DND-41 (cell line): ENCODE measurements around the gene IFT20.

ENCODE experiments used
- ATAC-seq: fragments of 200-7000 bp; cut with Tn5 transposase; 3 replicates; pipeline ENCODE4 v1.9.1; 2021; ENCODE audit warnings: low read depth; ENCODE audit not compliant: insufficient read depth
- DNase-seq: peaks from one replicate; pipeline ENCODE4 v3.0.0-alpha.2; 2020
- H2AFZ ChIP-seq: 2 replicates; pipeline ENCODE4 v1.6.0; 2012; ENCODE audit warnings: low read depth, low read length
- H3K27ac ChIP-seq: 2 replicates; pipeline ENCODE4 v1.5.1; 2012; ENCODE audit warnings: low read length, inconsistent platforms
- H3K27me3 ChIP-seq: fragments of 200-600 bp; sonication (generic); 2 replicates; pipeline ENCODE4 v1.6.0; 2012; ENCODE audit warnings: low read length, mild to moderate bottlenecking, inconsistent platforms; ENCODE audit not compliant: insufficient read depth, poor library complexity
- H3K36me3 ChIP-seq: 2 replicates; pipeline ENCODE4 v1.5.1; 2012; ENCODE audit warnings: low read length, inconsistent platforms; ENCODE audit not compliant: insufficient read depth
- H3K4me1 ChIP-seq: 2 replicates; pipeline ENCODE4 v1.5.1; 2012; ENCODE audit warnings: mild to moderate bottlenecking, low read length; ENCODE audit not compliant: insufficient read depth
- H3K4me2 ChIP-seq: 2 replicates; pipeline ENCODE4 v1.6.0; 2012; ENCODE audit warnings: mild to moderate bottlenecking, moderate library complexity, low read length, inconsistent platforms; ENCODE audit not compliant: insufficient read depth
- H3K4me3 ChIP-seq, 2 experiments: fragments of 200-600 bp in 1 of 2; shearing (Covaris generic) in 1 of 2; 2 replicates each; pipeline ENCODE4 v1.5.1; 2012 to 2016; ENCODE audit warnings: inconsistent platforms in 2 of 2, low read length in 2 of 2, mild to moderate bottlenecking in 2 of 2, low read depth in 1 of 2, moderate library complexity in 1 of 2
- H3K79me2 ChIP-seq: 2 replicates; pipeline ENCODE4 v1.6.0; 2012; ENCODE audit warnings: low read length, inconsistent platforms; ENCODE audit not compliant: insufficient read depth
- H3K9ac ChIP-seq: 2 replicates; pipeline ENCODE4 v1.6.0; 2012; ENCODE audit warnings: low read depth, mild to moderate bottlenecking, inconsistent platforms, low read length, moderate library complexity
- H3K9me3 ChIP-seq: 2 replicates; pipeline ENCODE4 v1.5.1; 2012; ENCODE audit warnings: low read length, moderate library complexity, mild to moderate bottlenecking, inconsistent platforms; ENCODE audit not compliant: insufficient read depth, severe bottlenecking
- H4K20me1 ChIP-seq: 2 replicates; pipeline ENCODE4 v1.6.0; 2012; ENCODE audit warnings: low read length; ENCODE audit not compliant: insufficient read depth
- EZH2 ChIP-seq: IDR thresholded peaks from 3 replicates; pipeline ENCODE4 v1.6.1; 2012; ENCODE audit warnings: borderline replicate concordance, low read depth, mild to moderate bottlenecking, moderate library complexity, low read length, inconsistent platforms; ENCODE audit not compliant: severe bottlenecking
- TF ChIP-seq, protein P1 (sequence below): IDR thresholded peaks from 2 replicates; pipeline ENCODE4 v1.5.1; 2012; ENCODE audit warnings: borderline replicate concordance, low read length, moderate library complexity, mild to moderate bottlenecking; ENCODE audit not compliant: poor library complexity, severe bottlenecking; ENCODE audit errors: extremely low read depth

The IFT20 gene, protein sequence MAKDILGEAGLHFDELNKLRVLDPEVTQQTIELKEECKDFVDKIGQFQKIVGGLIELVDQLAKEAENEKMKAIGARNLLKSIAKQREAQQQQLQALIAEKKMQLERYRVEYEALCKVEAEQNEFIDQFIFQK

DNA sequence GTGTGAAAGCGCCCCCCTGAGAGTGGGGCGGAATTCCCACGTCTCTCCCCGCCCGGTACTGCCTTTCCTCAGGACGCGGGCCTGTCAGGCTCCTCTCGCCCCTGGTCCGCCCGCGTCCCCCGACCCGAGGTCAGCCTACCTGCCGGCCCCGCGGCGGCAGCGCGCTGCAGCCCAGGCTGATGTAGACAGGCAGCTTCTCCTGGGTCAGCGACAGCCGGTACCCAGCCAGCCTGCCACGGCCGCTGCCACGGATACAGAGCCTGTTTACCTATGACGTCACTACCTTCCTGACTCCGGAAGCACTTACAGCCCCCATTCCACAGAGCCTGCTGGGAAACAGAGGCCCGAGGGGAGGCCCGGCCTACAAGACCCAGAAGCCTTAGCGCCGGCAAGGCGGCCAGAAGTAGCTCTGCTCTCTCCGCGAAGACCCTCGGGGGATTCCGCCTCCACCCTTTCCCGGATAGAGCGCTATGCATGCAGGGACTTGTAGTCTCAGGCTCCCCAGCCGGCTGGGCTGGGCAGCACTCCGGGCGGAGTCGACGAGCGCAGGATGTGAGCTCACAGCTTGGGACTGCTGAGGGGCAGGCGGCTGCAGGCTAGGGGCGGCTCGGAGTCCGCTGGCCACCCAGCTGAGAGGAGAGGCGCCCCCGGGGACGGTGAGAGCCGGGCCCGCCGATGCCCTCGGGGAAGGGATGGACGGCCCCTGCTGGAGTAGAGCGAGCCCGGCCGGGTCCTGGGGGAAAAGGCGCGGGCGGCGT lies at the start of gene IFT20, which contains the start of gene TNFAIP1:
Gene IFT20, minus strand, starts transcription at position 272 of the 758 bp plus-strand sequence. CDS start 3,487 bp downstream, outside the sequence.
Gene TNFAIP1, plus strand, starts transcription at position 561 of the 758 bp plus-strand sequence. CDS start 3,761 bp downstream, outside the sequence.
- peak within 1 kb of the TSS; percentile 95 for H3K4me2 ChIP-seq
- ATAC-seq (peak; percentile 97), DNase-seq (peak; percentile 99)
- H3K9me3 ChIP-seq = no peaks in the 10 kb centered on the region
- H3K9ac ChIP-seq = peak within 1 kb of the TSS; percentile 73
- peak within 1 kb of the TSS; percentile 80 to 91 for H3K4me3 ChIP-seq
- H3K27me3 ChIP-seq = no peaks in the 10 kb centered on the region
- peak within 1 kb of the TSS; percentile 73 for H3K27ac ChIP-seq
- peak within 1 kb of the TSS; percentile 85 for H2AFZ ChIP-seq
- peaks cover 61% of the 10 kb centered on the region for H3K79me2 ChIP-seq
- H4K20me1 ChIP-seq = no peaks in the 10 kb centered on the region; the same call in none of the 2 replicates
- H3K4me1 ChIP-seq = peaks cover 45% of the 10 kb centered on the region
- peaks cover 16% of the 10 kb centered on the region for H3K36me3 ChIP-seq
- no peak for TF ChIP-seq EZH2
- TF ChIP-seq, protein P1, sequence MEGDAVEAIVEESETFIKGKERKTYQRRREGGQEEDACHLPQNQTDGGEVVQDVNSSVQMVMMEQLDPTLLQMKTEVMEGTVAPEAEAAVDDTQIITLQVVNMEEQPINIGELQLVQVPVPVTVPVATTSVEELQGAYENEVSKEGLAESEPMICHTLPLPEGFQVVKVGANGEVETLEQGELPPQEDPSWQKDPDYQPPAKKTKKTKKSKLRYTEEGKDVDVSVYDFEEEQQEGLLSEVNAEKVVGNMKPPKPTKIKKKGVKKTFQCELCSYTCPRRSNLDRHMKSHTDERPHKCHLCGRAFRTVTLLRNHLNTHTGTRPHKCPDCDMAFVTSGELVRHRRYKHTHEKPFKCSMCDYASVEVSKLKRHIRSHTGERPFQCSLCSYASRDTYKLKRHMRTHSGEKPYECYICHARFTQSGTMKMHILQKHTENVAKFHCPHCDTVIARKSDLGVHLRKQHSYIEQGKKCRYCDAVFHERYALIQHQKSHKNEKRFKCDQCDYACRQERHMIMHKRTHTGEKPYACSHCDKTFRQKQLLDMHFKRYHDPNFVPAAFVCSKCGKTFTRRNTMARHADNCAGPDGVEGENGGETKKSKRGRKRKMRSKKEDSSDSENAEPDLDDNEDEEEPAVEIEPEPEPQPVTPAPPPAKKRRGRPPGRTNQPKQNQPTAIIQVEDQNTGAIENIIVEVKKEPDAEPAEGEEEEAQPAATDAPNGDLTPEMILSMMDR = no peak

DNA sequence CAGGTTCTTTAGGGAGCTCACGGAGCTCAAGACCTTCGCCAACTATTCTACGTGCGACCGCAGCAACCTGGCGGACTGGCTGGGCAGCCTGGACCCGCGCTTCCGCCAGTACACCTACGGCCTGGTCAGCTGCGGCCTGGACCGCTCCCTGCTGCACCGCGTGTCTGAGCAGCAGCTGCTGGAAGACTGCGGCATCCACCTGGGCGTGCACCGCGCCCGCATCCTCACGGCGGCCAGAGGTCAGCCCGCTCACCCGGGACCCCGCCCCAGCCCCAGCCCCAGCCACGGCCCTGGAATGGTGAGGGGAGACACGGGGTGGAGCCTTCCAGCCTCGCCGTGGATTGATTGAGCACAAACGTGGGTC lies 49.7 kb upstream of the IFT20 start:
- TF ChIP-seq EZH2 = no peak
- TF ChIP-seq, protein P1 = no peak
- peaks cover 21% of the 10 kb centered on the region for H3K4me1 ChIP-seq
- H3K36me3 ChIP-seq = no peaks in the 10 kb centered on the region
- no peaks in the 10 kb centered on the region for H3K27me3 ChIP-seq
- ATAC-seq = no peak
- H3K27ac ChIP-seq = peak overlapping the region; percentile 73; the same call in 1 of the 2 replicates
- H3K79me2 ChIP-seq = no peaks in the 10 kb centered on the region
- peak overlapping the region; percentile 63 for H3K9ac ChIP-seq
- H4K20me1 ChIP-seq = no peaks in the 10 kb centered on the region
- H3K9me3 ChIP-seq = no peaks in the 10 kb centered on the region
- DNase-seq = no peak
- H3K4me3 ChIP-seq = peak overlapping the region; percentile 33 to 85; a peak in 3 of 4 replicates
- peak overlapping the region; percentile 89 for H2AFZ ChIP-seq
- H3K4me2 ChIP-seq = peak overlapping the region; percentile 79

DNA sequence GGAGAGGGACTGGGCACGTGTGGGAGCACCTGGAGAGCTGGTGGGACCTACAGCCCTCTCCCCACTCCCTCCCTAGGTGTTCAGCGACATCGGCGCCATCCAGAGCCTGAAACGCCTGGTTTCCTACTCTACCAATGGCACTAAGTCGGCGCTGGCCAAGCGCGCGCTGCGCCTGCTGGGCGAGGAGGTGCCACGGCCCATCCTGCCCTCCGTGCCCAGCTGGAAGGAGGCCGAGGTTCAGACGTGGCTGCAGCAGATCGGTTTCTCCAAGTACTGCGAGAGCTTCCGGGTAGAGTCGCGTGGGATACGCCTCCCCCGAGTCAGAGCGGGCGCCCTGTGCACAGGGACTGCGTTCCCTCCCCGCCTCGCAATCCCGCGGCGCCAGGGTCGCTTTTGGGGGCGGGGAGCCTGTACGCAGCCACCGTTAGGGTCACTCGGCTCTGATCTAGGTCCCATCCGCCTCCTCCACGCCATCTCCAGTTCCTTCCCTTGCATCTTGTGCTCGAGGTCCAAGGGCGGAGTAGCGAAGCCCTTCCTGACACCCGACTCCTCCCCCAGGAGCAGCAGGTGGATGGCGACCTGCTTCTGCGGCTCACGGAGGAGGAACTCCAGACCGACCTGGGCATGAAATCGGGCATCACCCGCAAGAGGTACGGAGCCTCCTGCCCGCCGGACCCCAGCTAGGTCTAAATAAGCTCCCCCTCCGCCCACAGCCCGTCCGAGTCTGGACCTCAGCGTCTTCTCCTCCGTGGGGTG lies 49.2 kb upstream of the IFT20 start:
- peaks cover 21% of the 10 kb centered on the region for H3K4me1 ChIP-seq
- H3K4me3 ChIP-seq = peak overlapping the region; percentile 33 to 85; a peak in 3 of 4 replicates
- no peaks in the 10 kb centered on the region for H3K9me3 ChIP-seq
- H2AFZ ChIP-seq = peak overlapping the region; percentile 89
- DNase-seq (peak; percentile 70), ATAC-seq (peak; percentile 97)
- TF ChIP-seq EZH2 = no peak
- TF ChIP-seq, protein P1 = no peak
- peak overlapping the region; percentile 63 for H3K9ac ChIP-seq
- peak overlapping the region; percentile 79 for H3K4me2 ChIP-seq
- H3K27ac ChIP-seq = peak overlapping the region; percentile 73
- no peaks in the 10 kb centered on the region for H3K27me3 ChIP-seq
- no peaks in the 10 kb centered on the region for H3K36me3 ChIP-seq
- no peaks in the 10 kb centered on the region for H3K79me2 ChIP-seq
- H4K20me1 ChIP-seq = no peaks in the 10 kb centered on the region
